ENCODE results near the gene ITGB3. TPM values are rescaled to one million over a fixed set of nuclear protein-coding genes. Genes with fewer than 3 reads are reported as not detected.

ITGB3 gene
- total and polyA plus RNA-seq, 8 donors: 0.09 to 2.3 (median 0.71) TPM

- no peaks in the 10 kb centered on the region for H3K27me3 ChIP-seq
- 61 to 68% methylated on average over 3 of the region's 3 CpGs for WGBS, 2 donors
- H3K9me3 ChIP-seq: no peaks in the 10 kb centered on the region
- DNase-seq (no peak), ATAC-seq (peak in 1 of 4 donors; percentile 40), FAIRE-seq (no peak)
- H3K4me1 ChIP-seq: peaks cover 0 to 3% (median 0%) of the 10 kb centered on the region in 3 donors
- H3K27ac ChIP-seq: peak overlapping the region in 1 of 4 donors; percentile 54
- no peaks in the 10 kb centered on the region for H3K36me3 ChIP-seq
- TF ChIP-seq CTCF (IDR thresholded peaks at IDR 0.05): no peak
- intact Hi-C loops (cut with DNase I): no loop called here
- no peak overlapping the region for H3K4me3 ChIP-seq
Observed at GRCh38 chr17:47240806-47241205, 12.8 kb upstream of the ITGB3 start.

DNA sequence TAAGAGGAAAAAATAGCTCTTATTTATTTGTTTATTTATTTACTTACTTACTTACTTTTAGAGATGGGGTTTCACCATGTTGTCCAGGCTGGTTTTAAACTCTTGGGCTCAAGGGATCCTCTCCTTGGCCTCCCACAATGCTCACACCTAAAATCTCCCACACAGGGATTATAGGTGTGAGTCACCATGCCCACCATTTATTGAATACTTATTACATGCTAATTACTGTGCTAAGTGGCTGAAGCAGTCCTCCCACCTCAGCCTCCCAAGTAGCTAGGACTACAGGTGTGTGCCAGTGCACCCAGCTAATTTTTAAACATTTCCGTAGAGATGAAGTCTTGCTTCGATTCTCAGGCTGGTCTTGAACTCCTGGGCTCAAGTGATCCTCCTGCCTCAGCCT is 11.0 kb upstream of the ITGB3 start:
- no peak overlapping the region for H3K4me3 ChIP-seq
- FAIRE-seq: no peak
- intact Hi-C loops (cut with DNase I): no loop called here
- WGBS, 2 donors: 80 to 81% methylated on average over 2 of the region's 2 CpGs
- no peak for DNase-seq
- H3K9me3 ChIP-seq: no peaks in the 10 kb centered on the region
- H3K27me3 ChIP-seq: no peaks in the 10 kb centered on the region
- no peak for ATAC-seq
- no peak for TF ChIP-seq CTCF (IDR thresholded peaks at IDR 0.05)
- no peaks in the 10 kb centered on the region for H3K36me3 ChIP-seq
- peaks cover 0 to 3% (median 0%) of the 10 kb centered on the region in 3 donors for H3K4me1 ChIP-seq
- H3K27ac ChIP-seq: no peak overlapping the region

DNA sequence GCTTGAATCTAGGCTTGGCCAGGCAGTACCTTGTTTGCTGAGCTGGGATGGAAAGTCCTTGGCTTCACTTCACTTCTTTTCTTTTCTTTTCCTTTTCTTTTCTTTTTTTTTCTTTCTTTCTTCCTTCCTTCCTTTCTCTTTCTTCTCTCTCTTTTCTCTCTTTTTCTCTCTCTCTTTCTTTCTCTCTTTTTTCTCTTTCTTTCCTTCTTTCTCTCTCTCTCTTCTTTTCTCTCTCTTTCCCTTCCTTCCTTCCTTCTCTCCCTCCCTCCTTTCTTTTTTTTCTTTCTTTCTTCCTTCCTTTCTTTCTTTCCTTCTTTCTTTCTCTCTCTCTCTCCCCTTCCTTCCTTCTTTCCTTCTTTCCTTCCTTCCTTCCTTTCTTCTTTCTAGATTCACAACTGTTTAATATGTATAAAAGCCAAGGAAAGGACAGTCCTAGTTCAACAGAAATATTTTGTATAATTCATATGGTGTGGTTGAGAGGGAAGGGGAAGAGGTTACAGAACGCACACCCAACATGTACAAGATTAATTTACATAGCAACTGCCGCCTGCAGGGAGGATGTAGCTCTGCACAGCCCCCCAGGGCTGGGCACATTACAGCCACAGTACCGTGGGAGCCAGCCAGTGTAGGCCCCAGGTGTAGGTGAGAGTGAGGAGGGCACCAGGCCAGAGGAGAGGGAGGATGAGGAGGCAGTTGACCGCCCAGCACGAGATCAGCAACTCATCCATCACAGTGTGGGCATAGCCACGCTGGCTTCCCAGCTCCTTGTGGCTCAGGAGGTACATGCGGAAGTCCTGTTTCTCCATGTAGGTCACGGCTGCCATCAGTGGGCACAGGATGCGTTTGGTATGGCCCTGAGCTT is 9.7 kb upstream of the ITGB3 start:
- intact Hi-C loops (cut with DNase I): no loop called here
- 79 to 81% methylated on average over 9 of the region's 9 CpGs for WGBS, 2 donors
- H3K36me3 ChIP-seq: no peaks in the 10 kb centered on the region
- FAIRE-seq (no peak), ATAC-seq (no peak), DNase-seq (no peak)
- no peak overlapping the region for H3K27ac ChIP-seq
- H3K27me3 ChIP-seq: no peaks in the 10 kb centered on the region
- no peak overlapping the region for H3K4me3 ChIP-seq
- H3K9me3 ChIP-seq: no peaks in the 10 kb centered on the region
- peaks cover 0 to 3% (median 0%) of the 10 kb centered on the region in 3 donors for H3K4me1 ChIP-seq
- TF ChIP-seq CTCF (IDR thresholded peaks at IDR 0.05): no peak

- WGBS, 2 donors: 88 to 95% methylated on average over 2 of the region's 2 CpGs
- no peak for ATAC-seq
- no peak for TF ChIP-seq CTCF (IDR thresholded peaks at IDR 0.05)
- Histone ChIP-seq H3K4me1 (peaks cover 0 to under 1% (median 0%) of the 10 kb centered on the region in 3 donors), H3K36me3 (no peaks in the 10 kb centered on the region), H3K27ac (no peak overlapping the region), H3K4me3 (no peak overlapping the region), H3K27me3 (no peaks in the 10 kb centered on the region), H3K9me3 (no peaks in the 10 kb centered on the region)
- FAIRE-seq: no peak
- DNase-seq: no peak
- intact Hi-C loops (cut with DNase I): no loop called here
Observed at GRCh38 chr17:47244697-47245096, 8.9 kb upstream of the ITGB3 start.

DNA sequence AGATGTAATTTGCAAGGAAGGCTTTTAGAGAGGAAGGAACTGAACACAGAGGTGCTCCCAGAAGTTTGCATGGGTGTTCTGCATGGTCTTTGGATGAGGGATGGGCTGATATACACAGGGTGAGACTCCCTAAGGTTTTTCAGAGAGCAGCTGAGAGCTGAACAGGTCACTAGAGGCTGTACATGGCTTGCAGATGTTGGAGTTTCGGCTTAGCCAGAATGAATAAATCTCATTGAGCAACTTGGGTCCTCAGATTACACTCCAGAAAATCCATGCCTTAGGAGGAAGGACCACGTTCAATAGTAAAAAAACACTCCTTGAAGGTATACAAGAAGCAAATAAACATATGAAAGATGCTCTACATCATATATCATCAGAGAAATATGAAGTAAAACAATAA is 7.5 kb upstream of the ITGB3 start:
- no peak for TF ChIP-seq CTCF (IDR thresholded peaks at IDR 0.05)
- Histone ChIP-seq H3K4me1 (no peaks in the 10 kb centered on the region), H3K9me3 (no peaks in the 10 kb centered on the region), H3K27me3 (no peaks in the 10 kb centered on the region), H3K4me3 (no peak overlapping the region), H3K36me3 (no peaks in the 10 kb centered on the region), H3K27ac (no peak overlapping the region)
- DNase-seq (no peak), FAIRE-seq (no peak), ATAC-seq (no peak)
- intact Hi-C loops (cut with DNase I): no loop called here
- 54 to 60% methylated on average over 2 of the region's 2 CpGs for WGBS, 2 donors
